Upper lobe of left lung (tissue), 4 donors: ENCODE measurements around the gene NPC1L1.

Experiments
- CTCF ChIP-seq, 6 experiments: fragments of 450-650 bp in 4 of 6; fragments of 200-600 bp in 2 of 6; sonication (generic) in 2 of 6; IDR thresholded peaks; one replicate each; pipeline ENCODE4 v1.5.1; 2016 to 2019; ENCODE audit warnings: antibody characterized with exemption in 6 of 6
- POLR2A ChIP-seq, 4 donors: fragments of 450-650 bp; IDR thresholded peaks; one replicate each; pipeline ENCODE4 v1.5.1; 2016 to 2017; ENCODE audit warnings: antibody characterized with exemption in 4 of 4, mild to moderate bottlenecking in 2 of 4
- POLR2AphosphoS5 ChIP-seq, 2 donors: sonication (generic); formaldehyde crosslinking; IDR thresholded peaks; one replicate each; pipeline ENCODE4 v1.5.1; 2017; ENCODE audit warnings: antibody characterized with exemption in 2 of 2

GRCh38 chr7:44538798-44539668, 2.1 kb downstream of the NPC1L1 start:
- TF ChIP-seq CTCF (IDR thresholded peaks at IDR 0.05) (no peak), POLR2A (IDR thresholded peaks at IDR 0.05) (no peak), POLR2AphosphoS5 (IDR thresholded peaks at IDR 0.05) (no peak)
